Spinal cord (tissue), 10 donors: ENCODE data around the gene AQP6. TPM values are rescaled to one million over a fixed set of nuclear protein-coding genes. Genes with fewer than 3 reads are reported as not detected.
"Not testable (repeated sequence)": the region's sequence is repeated elsewhere in the genome, so short reads cannot be mapped to it uniquely, and the experiment has no call there.

Experiments
- DNase-seq, 6 donors: peaks; one replicate each; pipeline versions ENCODE4 v3.0.0 to v3.0.0-alpha.2; 2013 to 2015; ENCODE audit warnings: low spot score in 6 of 6, low read depth in 4 of 6
- H3K27ac ChIP-seq: one replicate; pipeline ENCODE4 v1.5.1; 2013; ENCODE audit warnings: low read depth, low read length, control low read depth
- H3K27me3 ChIP-seq: one replicate; pipeline ENCODE4 v1.6.1; 2013; ENCODE audit warnings: low read length; ENCODE audit not compliant: control insufficient read depth, insufficient read depth
- H3K36me3 ChIP-seq: one replicate; pipeline ENCODE4 v1.6.1; 2013; ENCODE audit warnings: low read length; ENCODE audit not compliant: control insufficient read depth, insufficient read depth
- H3K4me1 ChIP-seq: one replicate; pipeline ENCODE4 v1.6.1; 2013; ENCODE audit warnings: low read length; ENCODE audit not compliant: control insufficient read depth, insufficient read depth
- H3K4me3 ChIP-seq: one replicate; pipeline ENCODE4 v1.5.1; 2013; ENCODE audit warnings: low read depth, low read length, control low read depth
- H3K9me3 ChIP-seq: one replicate; pipeline ENCODE4 v1.6.1; 2013; ENCODE audit warnings: low read length; ENCODE audit not compliant: control insufficient read depth, insufficient read depth
- WGBS: methylation state at CpG from one replicate; pipeline ENCODE4 v1.1.5; 2013; ENCODE audit warnings: missing lambda C conversion rate; ENCODE audit not compliant: insufficient coverage; 5-methylcytosine and 5-hydroxymethylcytosine counted together
- polyA plus RNA-seq, 2 donors: library from polyadenylated mRNA; unstranded; fragments of 120-200 nt; gene quantifications; one replicate each; pipeline ENCODE4 v1.2.1, GENCODE V29; 2013; ENCODE audit not compliant: insufficient read length in 2 of 2
- total RNA-seq, 2 donors: library from RNA; depleted of rRNA in 1 of 2; stranded (reverse); fragments of 120-200 nt in 1 of 2; fragments of >200 nt in 1 of 2; gene quantifications; one replicate each; pipeline versions ENCODE4 v1.2.3 to v1.2.4, GENCODE V29; 2013 to 2014
- donor health status: healthy.

The AQP6 gene
- total and polyA plus RNA-seq, 4 donors, result 2.1 to 9.2 (median 4.8) TPM

DNA sequence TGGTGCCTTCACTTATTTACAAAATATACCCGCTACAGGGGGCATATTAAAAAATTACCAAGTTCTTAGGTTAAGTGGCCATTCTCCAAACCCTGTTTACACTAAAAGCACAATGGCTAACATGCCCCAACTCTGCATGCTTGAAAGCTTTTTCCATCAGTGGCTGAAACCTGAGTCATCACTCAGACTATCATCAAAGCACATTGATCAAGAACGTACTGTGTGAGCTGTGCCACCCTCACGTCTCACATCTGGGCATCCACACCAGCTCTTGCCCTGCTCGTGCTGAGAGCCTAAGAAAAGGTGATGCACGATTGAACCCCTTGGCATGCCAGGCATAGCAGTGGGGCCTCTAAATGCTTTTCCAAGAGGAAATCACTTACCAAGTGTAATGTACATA, 13.2 kb downstream of the AQP6 start:
- Histone ChIP-seq H3K27ac (no peak overlapping the region), H3K4me3 (no peak overlapping the region), H3K27me3 (no peaks in the 10 kb centered on the region), H3K9me3 (no peaks in the 10 kb centered on the region), H3K4me1 (peaks cover 28% of the 10 kb centered on the region), H3K36me3 (no peaks in the 10 kb centered on the region)
- WGBS, result 79% methylated on average over 5 of the region's 5 CpGs
- no peak for DNase-seq

DNA sequence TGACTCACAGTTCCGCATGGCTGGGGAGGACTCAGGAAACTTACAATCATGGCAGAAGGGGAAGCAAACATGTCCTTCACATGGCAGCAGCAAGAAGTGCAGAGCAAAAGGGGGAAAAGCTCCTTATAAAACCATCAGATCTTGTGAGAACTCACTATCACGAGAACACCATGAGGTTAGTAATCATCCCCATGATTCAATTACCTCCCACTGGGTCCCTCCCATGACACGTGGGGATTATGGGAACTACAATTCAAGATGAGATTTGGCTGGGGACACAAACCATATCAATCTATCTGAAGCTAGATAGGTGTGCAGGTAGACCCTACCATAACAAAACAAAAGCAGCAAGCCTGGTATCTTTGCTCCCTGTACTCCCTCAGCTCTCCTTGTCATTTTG, 13.7 kb downstream of the AQP6 start:
- peaks cover 24% of the 10 kb centered on the region for H3K4me1 ChIP-seq
- not testable (repeated sequence) for H3K4me3 ChIP-seq, H3K27me3 ChIP-seq, H3K9me3 ChIP-seq, H3K27ac ChIP-seq, DNase-seq, H3K36me3 ChIP-seq
- 100% methylated on average over 1 of the region's 3 CpGs for WGBS

DNA sequence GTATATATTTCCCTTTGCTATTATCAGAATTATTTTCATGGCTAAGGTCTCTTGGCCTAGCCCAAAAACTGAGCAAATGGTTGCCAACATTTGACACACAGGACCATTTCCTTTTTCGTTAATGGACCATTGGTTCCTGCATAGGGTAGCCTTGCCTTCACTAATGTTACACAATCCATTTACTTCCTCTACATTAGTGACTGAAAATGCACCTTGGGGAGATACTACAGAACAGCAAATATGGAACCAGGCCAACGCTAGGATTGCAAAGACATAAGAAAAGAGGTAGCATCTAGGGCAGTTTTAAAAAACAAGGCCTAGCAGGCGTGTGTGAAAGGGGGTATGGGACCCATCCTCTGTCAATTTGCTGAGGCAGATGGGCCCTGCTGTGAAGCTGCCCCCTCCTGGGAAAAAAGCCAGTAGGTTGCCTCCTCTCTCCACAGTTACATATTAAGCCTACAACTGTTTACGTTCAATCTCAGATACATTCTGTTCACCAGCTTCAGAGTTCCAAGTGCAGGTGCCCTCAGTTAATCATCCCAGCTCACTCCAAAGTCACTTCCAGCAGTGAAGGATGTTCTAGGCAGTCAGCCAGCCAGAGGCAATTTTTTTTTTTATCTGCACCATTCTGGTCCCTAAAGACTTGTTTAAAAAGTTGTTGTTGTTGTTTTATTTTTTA, 15.0 kb downstream of the AQP6 start:
- Histone ChIP-seq H3K4me3 (no peak overlapping the region), H3K4me1 (peaks cover 21% of the 10 kb centered on the region), H3K9me3 (no peaks in the 10 kb centered on the region), H3K27me3 (no peaks in the 10 kb centered on the region), H3K27ac (no peak overlapping the region), H3K36me3 (no peaks in the 10 kb centered on the region)
- peak in 1 of 6 donors; percentile 95 for DNase-seq
- WGBS, result 64% methylated on average over 3 of the region's 4 CpGs

DNA sequence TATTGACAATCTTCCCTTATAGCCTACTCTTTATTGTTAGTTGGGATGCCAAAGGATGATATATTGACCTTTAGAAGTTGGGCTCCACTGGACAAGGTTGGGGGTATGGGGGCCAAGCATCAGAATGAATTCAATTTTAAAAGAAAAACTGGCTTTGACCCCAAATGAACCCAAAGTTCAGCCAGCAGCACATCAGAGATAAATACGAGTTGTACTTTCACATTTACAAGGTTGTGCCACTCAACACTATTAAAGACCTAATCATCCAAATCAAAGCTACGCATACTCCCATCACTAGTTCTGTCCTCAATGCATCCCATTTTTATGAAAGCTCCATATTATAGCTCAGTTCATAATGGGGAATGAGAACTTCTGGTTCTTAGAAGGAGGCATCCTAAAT, 16.7 kb downstream of the AQP6 start:
- not testable (repeated sequence) for H3K4me3 ChIP-seq, H3K9me3 ChIP-seq, H3K27ac ChIP-seq, H3K4me1 ChIP-seq, H3K27me3 ChIP-seq, H3K36me3 ChIP-seq, DNase-seq
- WGBS, result no CpG with 5 or more reads among the region's 2 CpGs

DNA sequence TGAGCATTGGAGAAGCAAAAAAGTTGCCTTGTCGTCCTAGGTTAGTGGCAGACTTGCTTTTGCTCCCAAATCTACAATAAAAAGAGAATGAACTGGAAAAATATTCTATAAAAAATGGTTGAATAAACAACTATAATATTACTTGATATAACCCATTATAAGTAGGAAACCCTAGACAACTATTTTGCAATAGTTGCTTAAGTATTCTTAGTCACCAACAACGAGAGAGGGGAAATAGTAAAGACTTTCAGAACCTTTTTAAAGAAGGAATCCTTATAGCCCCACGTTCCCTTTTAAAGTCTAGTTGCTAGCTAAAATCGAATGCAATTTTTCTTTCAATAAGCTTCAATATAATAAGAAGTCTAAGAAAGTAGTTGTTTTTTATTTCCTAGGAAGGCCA, 17.5 kb downstream of the AQP6 start:
- H3K4me1 ChIP-seq, result peaks cover 3% of the 10 kb centered on the region
- no CpG with 5 or more reads among the region's 4 CpGs for WGBS
- H3K36me3 ChIP-seq, result peaks cover 10% of the 10 kb centered on the region
- H3K27me3 ChIP-seq, result no peaks in the 10 kb centered on the region
- H3K27ac ChIP-seq, result no peak overlapping the region
- no peaks in the 10 kb centered on the region for H3K9me3 ChIP-seq
- no peak overlapping the region for H3K4me3 ChIP-seq
- DNase-seq, result no peak

DNA sequence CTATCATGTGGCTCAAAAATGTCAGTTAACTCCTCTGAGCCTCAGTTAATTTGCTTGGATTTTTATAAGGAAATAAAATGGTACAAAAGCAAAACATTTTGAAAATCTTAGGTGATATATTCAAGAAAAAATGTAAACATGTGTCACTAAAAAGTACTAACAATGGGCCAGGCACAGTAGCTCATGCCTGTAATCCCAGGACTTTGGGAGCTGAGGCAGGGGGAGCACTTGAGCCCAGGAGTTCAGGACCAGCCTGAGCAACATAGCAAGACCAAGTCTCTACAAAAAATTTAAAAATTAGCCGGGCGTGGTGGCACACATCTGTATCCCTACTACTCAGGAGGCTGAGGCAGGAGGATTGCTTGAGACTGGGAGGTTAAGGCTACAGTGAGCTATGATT, 25.7 kb downstream of the AQP6 start:
- no peaks in the 10 kb centered on the region for H3K9me3 ChIP-seq

DNA sequence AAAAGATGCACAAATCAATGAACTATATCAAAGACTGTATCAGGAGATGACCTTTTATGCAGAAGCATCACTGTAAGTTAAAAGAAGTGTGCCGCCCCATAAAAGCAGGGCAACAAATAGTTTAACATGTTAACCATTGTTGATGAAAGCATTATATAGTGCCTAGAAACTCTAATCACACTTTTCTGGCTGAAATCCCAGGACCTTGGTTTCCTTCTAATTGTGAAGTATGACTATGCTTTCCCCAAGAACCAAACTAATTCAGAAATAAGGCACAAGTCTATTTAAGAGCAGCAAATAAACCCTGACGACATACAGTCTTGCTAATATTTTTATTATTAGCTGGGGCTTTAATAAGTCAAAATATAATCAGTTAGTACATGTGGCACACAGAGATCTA, 30.8 kb downstream of the AQP6 start:
- Histone ChIP-seq H3K4me3 (no peak overlapping the region), H3K9me3 (no peaks in the 10 kb centered on the region), H3K36me3 (peaks cover 15% of the 10 kb centered on the region), H3K27ac (no peak overlapping the region), H3K4me1 (no peaks in the 10 kb centered on the region), H3K27me3 (no peaks in the 10 kb centered on the region)
- DNase-seq, result no peak
- WGBS, result no CpG with 5 or more reads among the region's 2 CpGs

More for the DNA sequence above, 25.7 kb downstream of the AQP6 start:
- Histone ChIP-seq H3K4me1 (no peaks in the 10 kb centered on the region), H3K4me3 (no peak overlapping the region), H3K27me3 (no peaks in the 10 kb centered on the region), H3K36me3 (peaks cover 43% of the 10 kb centered on the region), H3K27ac (no peak overlapping the region)
- no peak for DNase-seq
- WGBS, result no CpG with 5 or more reads among the region's 2 CpGs

DNA sequence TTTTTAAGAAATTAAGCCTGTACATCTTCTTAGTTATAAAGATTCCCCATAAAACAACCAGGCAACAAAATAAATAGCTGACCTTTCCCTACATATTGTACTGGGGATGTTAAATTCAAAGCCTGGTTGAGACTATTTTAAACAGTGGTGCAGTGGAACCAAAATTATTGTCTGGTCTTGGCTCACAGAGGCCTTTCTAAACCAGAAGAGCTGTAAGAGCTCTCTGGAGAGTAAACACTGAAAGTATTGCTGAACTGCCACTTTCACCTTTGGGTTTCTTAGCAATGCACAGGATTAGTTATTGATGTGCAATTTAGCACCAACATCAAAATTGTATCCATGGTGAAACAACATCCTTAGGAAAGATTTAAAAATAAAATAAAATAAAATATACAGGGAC, 31.9 kb downstream of the AQP6 start:
- Histone ChIP-seq H3K27me3 (no peaks in the 10 kb centered on the region), H3K9me3 (no peaks in the 10 kb centered on the region), H3K27ac (peak overlapping the region; percentile 26), H3K4me1 (no peaks in the 10 kb centered on the region), H3K36me3 (peaks cover 11% of the 10 kb centered on the region), H3K4me3 (no peak overlapping the region)
- peak in 1 of 6 donors; percentile 48 for DNase-seq

DNA sequence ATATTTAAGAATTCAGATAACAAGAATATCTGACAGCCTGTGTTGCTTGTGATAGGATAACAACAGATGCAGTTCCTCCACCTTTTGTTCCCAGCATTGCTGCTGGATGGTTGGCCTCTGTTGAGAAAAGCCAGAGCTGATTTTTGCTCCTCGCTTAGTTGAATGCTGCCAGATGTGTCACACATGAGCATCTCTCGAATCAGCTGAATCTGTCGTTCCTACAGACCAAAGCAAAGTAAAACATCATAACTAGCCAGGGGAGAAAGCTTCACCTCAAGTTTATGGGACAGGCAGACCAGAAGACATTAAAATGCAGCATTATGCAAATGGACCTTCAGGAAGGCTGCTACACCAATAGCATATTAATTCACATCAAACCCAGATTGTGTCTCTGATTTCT, 32.4 kb downstream of the AQP6 start:
- H3K27ac ChIP-seq, result peak overlapping the region; percentile 26
- DNase-seq, result peak in 1 of 6 donors; percentile 73

DNA sequence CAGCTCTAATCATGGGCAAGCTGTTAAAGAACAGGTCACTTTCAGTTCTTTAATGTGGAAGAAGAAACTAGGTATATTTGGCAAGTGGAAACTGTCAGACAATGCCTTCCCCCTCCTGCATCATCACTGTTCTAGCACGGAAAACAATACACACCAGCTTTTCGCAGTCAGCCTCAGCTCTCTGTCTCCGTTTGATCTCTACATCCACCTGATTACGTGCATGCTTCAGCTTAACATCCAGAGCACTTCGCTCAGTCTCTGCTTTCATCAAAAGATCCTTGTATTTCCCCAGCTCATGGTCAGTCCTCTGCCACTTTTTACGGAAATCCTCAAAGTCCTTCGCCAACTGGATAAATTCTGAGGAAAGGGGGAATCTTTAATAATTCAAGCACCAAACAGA, 33.5 kb downstream of the AQP6 start:
- WGBS, result 28% methylated on average over 2 of the region's 7 CpGs
- H3K9me3 ChIP-seq, result no peaks in the 10 kb centered on the region
- DNase-seq, result peak in 1 of 6 donors; percentile 50
- no peak overlapping the region for H3K4me3 ChIP-seq
- no peaks in the 10 kb centered on the region for H3K4me1 ChIP-seq
- peak overlapping the region; percentile 8 for H3K27ac ChIP-seq
- no peaks in the 10 kb centered on the region for H3K27me3 ChIP-seq
- peaks cover 4% of the 10 kb centered on the region for H3K36me3 ChIP-seq

More for the DNA sequence above, 32.4 kb downstream of the AQP6 start:
- no peaks in the 10 kb centered on the region for H3K9me3 ChIP-seq
- H3K4me1 ChIP-seq, result no peaks in the 10 kb centered on the region
- H3K27me3 ChIP-seq, result no peaks in the 10 kb centered on the region
- H3K4me3 ChIP-seq, result no peak overlapping the region
- peaks cover 11% of the 10 kb centered on the region for H3K36me3 ChIP-seq
- WGBS, result 22% methylated on average over 3 of the region's 3 CpGs
